HCT116 (cell line): ENCODE measurements around the gene PHF2. TPM values are rescaled to one million over a fixed set of nuclear protein-coding genes. Genes with fewer than 3 reads are reported as not detected.

Experiments used
- ATAC-seq: fragments of 200-7000 bp; cut with Tn5 transposase; 2 replicates; pipeline ENCODE4 v1.9.1; 2020; ENCODE audit warnings: mild to moderate bottlenecking, moderate library complexity
- BruUV-seq: library from RNA; stranded (reverse); fragments of 400-500 nt; replicated peaks from 2 replicates; lab custom pipeline; 2021; lab: Mats Ljungman, UMichigan
- CTCF ChIA-PET: fragments of 300-600 bp; sonication (Branson Sonifier 250); formaldehyde crosslinking; loops from one replicate; lab custom pipeline; 2021; ENCODE audit warnings: antibody characterized with exemption; lab: Charles Lee
- POLR2A ChIA-PET: fragments of 300-600, 350-600 bp; sonication (Branson Sonifier 250); formaldehyde crosslinking; loops from one replicate; lab custom pipeline; 2021; ENCODE audit warnings: antibody characterized with exemption; lab: Charles Lee
- RAD21 ChIA-PET, 2 experiments: fragments of 300-600 bp; sonication (Branson Sonifier 250); formaldehyde crosslinking; loops; one replicate each; lab custom pipeline; 2023; ENCODE audit warnings: low total read pairs in 2 of 2; ENCODE audit not compliant: uncharacterized antibody in 2 of 2, unreplicated experiment in 2 of 2, low non-redundant PET in 1 of 2; lab: Charles Lee
- DNase-seq: peaks from one replicate; pipeline ENCODE4 v3.0.0-alpha.2; 2010; ENCODE audit warnings: low read depth, low spot score
- H2AFZ ChIP-seq: fragments of 200-600 bp; shearing (Covaris generic), sonication (generic); 2 replicates; pipeline ENCODE4 v1.6.1; 2017; ENCODE audit warnings: low read depth, mixed run types, mixed read lengths, antibody characterized with exemption, low read length; ENCODE audit not compliant: poor library complexity, severe bottlenecking
- H3K27ac ChIP-seq: 2 replicates; pipeline ENCODE4 v1.5.1; 2012; ENCODE audit warnings: low read depth, low read length
- H3K27me3 ChIP-seq: fragments of 200-600 bp; sonication (generic); 2 replicates; pipeline ENCODE4 v1.6.1; 2016; ENCODE audit warnings: mixed run types, low read length, mixed read lengths; ENCODE audit not compliant: insufficient read depth
- H3K36me3 ChIP-seq, 2 experiments: fragments of 200-500 bp in 1 of 2; fragments of 200-600 bp in 1 of 2; sonication (Bioruptor generic) in 1 of 2; sonication (generic) in 1 of 2; 2 replicates each; pipeline versions ENCODE4 v1.5.1 to v1.6.1; 2014 to 2016; ENCODE audit warnings: low read length in 2 of 2, inconsistent platforms in 1 of 2, mixed read lengths in 1 of 2, mixed run types in 1 of 2; ENCODE audit not compliant: insufficient read depth in 2 of 2, control insufficient read depth in 1 of 2
- H3K4me1 ChIP-seq, 2 experiments: fragments of 200-600 bp in 1 of 2; sonication (generic) in 1 of 2; 2 replicates each; pipeline versions ENCODE4 v1.5.1 to v1.6.1; 2012 to 2017; ENCODE audit warnings: low read length in 2 of 2, inconsistent platforms in 1 of 2, mild to moderate bottlenecking in 1 of 2, mixed read lengths in 1 of 2, mixed run types in 1 of 2, moderate library complexity in 1 of 2; ENCODE audit not compliant: insufficient read depth in 2 of 2, control insufficient read depth in 1 of 2
- H3K4me2 ChIP-seq: fragments of 200-600 bp; sonication (generic); 2 replicates; pipeline ENCODE4 v1.6.1; 2017; ENCODE audit warnings: mixed run types, low read length, mixed read lengths
- H3K4me3 ChIP-seq, 2 experiments: fragments of 200-600 bp in 1 of 2; sonication (generic) in 1 of 2; replicated peaks in 1 of 2; 2 replicates each; pipeline ENCODE4 v1.5.1; 2011 to 2016; ENCODE audit warnings: low read length in 2 of 2, control low read depth in 1 of 2, low read depth in 1 of 2, mild to moderate bottlenecking in 1 of 2, mixed read lengths in 1 of 2, mixed run types in 1 of 2
- H3K79me2 ChIP-seq: fragments of 200-600 bp; sonication (generic); 2 replicates; pipeline ENCODE4 v1.6.1; 2017; ENCODE audit warnings: mild to moderate bottlenecking, mixed run types, low read length, moderate library complexity, mixed read lengths; ENCODE audit not compliant: insufficient read depth
- H3K9ac ChIP-seq: fragments of 200-600 bp; sonication (generic); 2 replicates; pipeline ENCODE4 v1.6.1; 2016; ENCODE audit warnings: low read length, mixed read lengths
- H3K9me2 ChIP-seq: fragments of 200-600 bp; sonication (generic), shearing (Covaris generic); 2 replicates; pipeline ENCODE4 v1.6.1; 2017; ENCODE audit warnings: mixed run types, mild to moderate bottlenecking, moderate library complexity; ENCODE audit not compliant: insufficient read depth
- H3K9me3 ChIP-seq, 2 experiments: fragments of 200-500 bp in 1 of 2; fragments of 200-600 bp in 1 of 2; sonication (Bioruptor generic) in 1 of 2; sonication (generic) in 1 of 2; 2 replicates each; pipeline ENCODE4 v1.6.1; 2014 to 2017; ENCODE audit warnings: low read length in 2 of 2, mixed read lengths in 2 of 2, inconsistent platforms in 1 of 2, low read depth in 1 of 2, mild to moderate bottlenecking in 1 of 2, mixed run types in 1 of 2, moderate library complexity in 1 of 2; ENCODE audit not compliant: control insufficient read depth in 1 of 2, insufficient read depth in 1 of 2
- H4K20me1 ChIP-seq: fragments of 200-600 bp; sonication (generic), shearing (Covaris generic); 2 replicates; pipeline ENCODE4 v1.6.1; 2017; ENCODE audit warnings: mixed run types, mild to moderate bottlenecking, moderate library complexity; ENCODE audit not compliant: insufficient read depth
- CBX3 ChIP-seq: IDR thresholded peaks from 2 replicates; pipeline ENCODE4 v1.6.1; 2012; ENCODE audit warnings: low read depth
- ELF1 ChIP-seq: IDR thresholded peaks from 2 replicates; pipeline ENCODE4 v1.6.1; 2012; ENCODE audit warnings: low read depth, borderline replicate concordance
- EZH2 ChIP-seq: fragments of 200-600 bp; sonication (generic); IDR thresholded peaks from 2 replicates; pipeline ENCODE4 v1.6.1; 2017; ENCODE audit warnings: antibody characterized with exemption, mixed run types
- JUND ChIP-seq: IDR thresholded peaks from 2 replicates; pipeline ENCODE4 v1.6.1; 2012
- MAX ChIP-seq: IDR thresholded peaks from 2 replicates; pipeline ENCODE4 v1.6.1; 2012
- RAD21 ChIP-seq: IDR thresholded peaks from 2 replicates; pipeline ENCODE4 v1.6.1; 2012; ENCODE audit warnings: low read depth, mild to moderate bottlenecking
- SIN3A ChIP-seq: IDR thresholded peaks from 2 replicates; pipeline ENCODE4 v1.6.1; 2012; ENCODE audit warnings: low read depth
- ZFX ChIP-seq: fragments of 450-650 bp; IDR thresholded peaks from 2 replicates; pipeline ENCODE4 v1.6.1; 2017
- intact Hi-C: fragments of 100-400 bp; cut with micrococcal nuclease; formaldehyde crosslinking; loops from 2 replicates; pipeline ENCODE4 v1.10.0; 2022
- total RNA-seq: library from RNA; stranded (reverse); gene quantifications from one replicate; pipeline ENCODE4 v1.2.1, GENCODE V29; 2021; ENCODE audit not compliant: unreplicated experiment

The PHF2 gene
- total RNA-seq, 1 experiment from 2014 or later = 20.6 TPM

GRCh38 chr9:93612052-93612795, 35.8 kb downstream of the PHF2 start:
- CTCF ChIA-PET = no interaction called here
- no peak overlapping the region for H3K4me3 ChIP-seq
- H3K79me2 ChIP-seq = peaks cover 4% of the 10 kb centered on the region
- H3K9ac ChIP-seq = no peak overlapping the region
- RAD21 ChIA-PET = interaction anchor here in 1 of 2 experiments (0.7 kb wide), 1 partner anchor 51 kb away, joined by 3 read pairs; no protein-coding TSS in a partner anchor
- BruUV-seq = no TSS peak
- H3K4me2 ChIP-seq = no peak overlapping the region
- no peaks in the 10 kb centered on the region for H3K27me3 ChIP-seq
- peaks cover 0 to 3% of the 10 kb centered on the region in 2 experiments; a peak in 1 of 4 replicates for H3K9me3 ChIP-seq
- H3K27ac ChIP-seq = no peak overlapping the region
- H2AFZ ChIP-seq = no peak overlapping the region
- ATAC-seq (no peak), DNase-seq (no peak)
- intact Hi-C loops = no loop called here
- POLR2A ChIA-PET = no interaction called here
- TF ChIP-seq ELF1 (no peak), RAD21 (no peak), SIN3A (no peak), CBX3 (no peak), EZH2 (no peak)
- H3K36me3 ChIP-seq = no peaks in the 10 kb centered on the region
- H4K20me1 ChIP-seq = no peaks in the 10 kb centered on the region
- H3K9me2 ChIP-seq = no peaks in the 10 kb centered on the region
- no peaks in the 10 kb centered on the region for H3K4me1 ChIP-seq

- Histone ChIP-seq H3K4me1 (no peaks in the 10 kb centered on the region), H3K36me3 (no peaks in the 10 kb centered on the region), H3K27ac (no peak overlapping the region), H3K4me3 (no peak overlapping the region), H3K9ac (no peak overlapping the region), H3K79me2 (peaks cover 4% of the 10 kb centered on the region), H3K4me2 (no peak overlapping the region), H3K9me2 (no peaks in the 10 kb centered on the region), H4K20me1 (no peaks in the 10 kb centered on the region), H3K9me3 (peaks cover 0 to 3% of the 10 kb centered on the region in 2 experiments; a peak in 1 of 4 replicates), H2AFZ (no peak overlapping the region), H3K27me3 (no peaks in the 10 kb centered on the region)
- CTCF ChIA-PET = no interaction called here
- RAD21 ChIA-PET = no interaction called here
- intact Hi-C loops = no loop called here
- BruUV-seq = no TSS peak
- no peak for ATAC-seq
- DNase-seq = no peak
- TF ChIP-seq ZFX (no peak), MAX (no peak), JUND (no peak)
- POLR2A ChIA-PET = no interaction called here
Measured at GRCh38 chr9:93612796-93613154, 36.4 kb downstream of the PHF2 start.
